Measurements from ENCODE around the gene SMAD3. TPM values are rescaled to one million over a fixed set of nuclear protein-coding genes. Genes with fewer than 3 reads are reported as not detected.

SMAD3 gene
- total RNA-seq, 1 experiment from 2014 or later, result 89.2 TPM

DNA sequence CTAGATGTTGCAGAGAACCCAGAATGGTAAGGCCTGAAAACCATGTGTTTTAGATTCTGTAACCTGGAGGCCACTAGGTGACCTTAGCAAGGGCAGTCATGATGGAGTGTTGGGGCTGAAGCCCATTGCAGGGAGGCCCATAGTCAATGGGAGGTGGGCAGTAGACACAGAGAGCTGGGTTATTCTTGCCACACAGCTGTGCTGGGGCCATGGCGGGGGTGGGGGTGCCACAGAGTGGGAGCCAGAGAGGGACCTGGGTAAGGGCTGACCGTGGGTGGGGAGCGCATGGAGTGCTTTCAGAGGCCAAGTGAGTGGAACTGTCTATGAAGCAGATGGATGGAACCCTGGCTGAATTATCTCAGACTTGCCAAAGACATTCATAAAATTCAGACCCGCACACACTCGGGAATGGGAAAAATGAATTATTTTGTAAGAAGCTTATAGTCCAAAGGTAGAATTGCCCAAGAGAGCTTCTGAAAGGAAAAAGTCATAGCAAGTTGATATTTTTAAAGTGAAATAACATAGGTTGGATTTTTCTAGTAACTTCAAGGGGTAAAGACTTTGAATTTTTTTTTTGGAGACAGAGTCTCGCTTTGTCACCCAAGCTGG lies 53.9 kb downstream of the SMAD3 start:
- H3K4me3 ChIP-seq (replicated peaks in 1 of 2; ENCODE audit: low read depth in 1 of 2, low read length in 2 of 2), result no peak overlapping the region
- no peaks in the 10 kb centered on the region for H3K27me3 ChIP-seq (ENCODE audit: insufficient read depth, low read length)
- DNase-seq (ENCODE audit: low read depth, low spot score), result no peak
- no TSS peak for BruUV-seq (replicated peaks)
- ChIA-PET RAD21 (ENCODE audit: low non-redundant PET in 1 of 2, low total read pairs in 2 of 2, uncharacterized antibody in 2 of 2, unreplicated experiment in 2 of 2) (no interaction called here), POLR2A (interaction anchor here (1.2 to 1.7 kb wide), 3 partner anchors 12 to 55 kb away, joined by 3 to 4 read pairs (median 4); no protein-coding TSS in a partner anchor), CTCF (interaction anchor here (0.8 to 4.3 kb wide), 2 partner anchors 173 to 185 kb away, joined by 3 to 13 read pairs; no protein-coding TSS in a partner anchor)
- no peaks in the 10 kb centered on the region for H4K20me1 ChIP-seq (ENCODE audit: insufficient read depth)
- H3K27ac ChIP-seq (ENCODE audit: low read depth, low read length), result no peak overlapping the region
- intact Hi-C loops (cut with micrococcal nuclease), result no loop called here
- peaks cover 93 to 100% of the 10 kb centered on the region in 2 experiments for H3K4me1 ChIP-seq (ENCODE audit: control insufficient read depth in 1 of 2, insufficient read depth in 2 of 2, low read length in 2 of 2)
- H3K4me2 ChIP-seq (ENCODE audit: low read length), result peak overlapping the region; percentile 18
- no peaks in the 10 kb centered on the region for H3K36me3 ChIP-seq (ENCODE audit: control insufficient read depth in 1 of 2, insufficient read depth in 2 of 2, low read length in 2 of 2)
- TF ChIP-seq ZNF274 (IDR thresholded peaks at IDR 0.05; ENCODE audit: low read depth, low read length) (no peak), SP1 (IDR thresholded peaks at IDR 0.05; ENCODE audit: low read depth) (no peak), EZH2 (IDR thresholded peaks at IDR 0.05) (no peak), ELF1 (IDR thresholded peaks at IDR 0.05; ENCODE audit: borderline replicate concordance, low read depth) (no peak), CEBPB (IDR thresholded peaks at IDR 0.05; ENCODE audit: low read depth) (no peak), ZFX (IDR thresholded peaks at IDR 0.05) (no peak), FOSL1 (IDR thresholded peaks at IDR 0.05; ENCODE audit: low read depth) (no peak), YY1 (IDR thresholded peaks at IDR 0.05; ENCODE audit: extremely low read depth, insufficient replicate concordance, low read depth, low read length) (no peak), EZH2phosphoT487 (IDR thresholded peaks at IDR 0.05; ENCODE audit: borderline replicate concordance) (no peak)
- TF ChIP-seq, protein P1, sequence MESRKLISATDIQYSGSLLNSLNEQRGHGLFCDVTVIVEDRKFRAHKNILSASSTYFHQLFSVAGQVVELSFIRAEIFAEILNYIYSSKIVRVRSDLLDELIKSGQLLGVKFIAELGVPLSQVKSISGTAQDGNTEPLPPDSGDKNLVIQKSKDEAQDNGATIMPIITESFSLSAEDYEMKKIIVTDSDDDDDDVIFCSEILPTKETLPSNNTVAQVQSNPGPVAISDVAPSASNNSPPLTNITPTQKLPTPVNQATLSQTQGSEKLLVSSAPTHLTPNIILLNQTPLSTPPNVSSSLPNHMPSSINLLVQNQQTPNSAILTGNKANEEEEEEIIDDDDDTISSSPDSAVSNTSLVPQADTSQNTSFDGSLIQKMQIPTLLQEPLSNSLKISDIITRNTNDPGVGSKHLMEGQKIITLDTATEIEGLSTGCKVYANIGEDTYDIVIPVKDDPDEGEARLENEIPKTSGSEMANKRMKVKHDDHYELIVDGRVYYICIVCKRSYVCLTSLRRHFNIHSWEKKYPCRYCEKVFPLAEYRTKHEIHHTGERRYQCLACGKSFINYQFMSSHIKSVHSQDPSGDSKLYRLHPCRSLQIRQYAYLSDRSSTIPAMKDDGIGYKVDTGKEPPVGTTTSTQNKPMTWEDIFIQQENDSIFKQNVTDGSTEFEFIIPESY (IDR thresholded peaks at IDR 0.05; ENCODE audit: extremely low read depth, insufficient replicate concordance, low read length), result no peak
- no peak overlapping the region for H2AFZ ChIP-seq (ENCODE audit: low read depth, low read length, poor library complexity, severe bottlenecking)
- peaks cover 100% of the 10 kb centered on the region for H3K79me2 ChIP-seq (ENCODE audit: insufficient read depth, low read length)
- ATAC-seq, result no peak
- no peaks in the 10 kb centered on the region for H3K9me2 ChIP-seq (ENCODE audit: insufficient read depth)
- peak overlapping the region; percentile 70 for H3K9ac ChIP-seq (ENCODE audit: low read length)
- no peaks in the 10 kb centered on the region for H3K9me3 ChIP-seq (ENCODE audit: control insufficient read depth in 1 of 2, insufficient read depth in 1 of 2, low read depth in 1 of 2, low read length in 2 of 2)
